ENCODE measurements around the gene SNX30. TPM values are rescaled to one million over a fixed set of nuclear protein-coding genes. Genes with fewer than 3 reads are reported as not detected.

The SNX30 gene
- total RNA-seq, 4 donors from 2014 or later = 5.5 to 9.4 (median 7.4) TPM

DNA sequence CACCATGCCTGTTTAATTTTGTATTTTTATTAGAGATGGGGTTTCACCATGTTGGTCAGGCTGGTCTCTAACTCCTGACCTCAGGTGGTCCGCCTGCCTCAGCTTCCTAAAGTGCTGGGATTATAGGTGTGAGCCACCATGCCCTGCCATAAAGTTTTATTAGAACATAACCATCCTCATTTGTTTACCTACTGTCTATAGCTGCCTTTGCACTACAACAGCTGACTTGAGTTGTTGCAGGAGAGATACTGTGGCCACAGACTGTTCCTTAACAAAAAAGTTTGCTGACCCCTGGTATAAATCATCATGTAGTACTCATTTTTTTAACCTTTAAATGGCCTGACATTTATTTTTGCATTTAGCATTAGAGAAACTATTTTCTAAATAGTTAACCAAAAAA lies 31.7 kb downstream of the SNX30 start:
- no peak for DNase-seq
- Histone ChIP-seq H3K27ac (no peak overlapping the region), H3K9me3 (no peaks in the 10 kb centered on the region), H3K4me3 (replicated peaks in 1 of 3) (no peak overlapping the region), H3K36me3 (no peaks in the 10 kb centered on the region), H3K4me1 (peaks cover 0 to 12% of the 10 kb centered on the region in 2 donors), H3K27me3 (no peaks in the 10 kb centered on the region)
- intact Hi-C loops (cut with DNase I) = no loop called here
- WGBS, 2 donors = 95 to 100% methylated on average over 1 of the region's 1 CpG
- TF ChIP-seq, protein P1, sequence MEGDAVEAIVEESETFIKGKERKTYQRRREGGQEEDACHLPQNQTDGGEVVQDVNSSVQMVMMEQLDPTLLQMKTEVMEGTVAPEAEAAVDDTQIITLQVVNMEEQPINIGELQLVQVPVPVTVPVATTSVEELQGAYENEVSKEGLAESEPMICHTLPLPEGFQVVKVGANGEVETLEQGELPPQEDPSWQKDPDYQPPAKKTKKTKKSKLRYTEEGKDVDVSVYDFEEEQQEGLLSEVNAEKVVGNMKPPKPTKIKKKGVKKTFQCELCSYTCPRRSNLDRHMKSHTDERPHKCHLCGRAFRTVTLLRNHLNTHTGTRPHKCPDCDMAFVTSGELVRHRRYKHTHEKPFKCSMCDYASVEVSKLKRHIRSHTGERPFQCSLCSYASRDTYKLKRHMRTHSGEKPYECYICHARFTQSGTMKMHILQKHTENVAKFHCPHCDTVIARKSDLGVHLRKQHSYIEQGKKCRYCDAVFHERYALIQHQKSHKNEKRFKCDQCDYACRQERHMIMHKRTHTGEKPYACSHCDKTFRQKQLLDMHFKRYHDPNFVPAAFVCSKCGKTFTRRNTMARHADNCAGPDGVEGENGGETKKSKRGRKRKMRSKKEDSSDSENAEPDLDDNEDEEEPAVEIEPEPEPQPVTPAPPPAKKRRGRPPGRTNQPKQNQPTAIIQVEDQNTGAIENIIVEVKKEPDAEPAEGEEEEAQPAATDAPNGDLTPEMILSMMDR (IDR thresholded peaks at IDR 0.05) = no peak
- no peak for TF ChIP-seq POLR2A (IDR thresholded peaks at IDR 0.05)

DNA sequence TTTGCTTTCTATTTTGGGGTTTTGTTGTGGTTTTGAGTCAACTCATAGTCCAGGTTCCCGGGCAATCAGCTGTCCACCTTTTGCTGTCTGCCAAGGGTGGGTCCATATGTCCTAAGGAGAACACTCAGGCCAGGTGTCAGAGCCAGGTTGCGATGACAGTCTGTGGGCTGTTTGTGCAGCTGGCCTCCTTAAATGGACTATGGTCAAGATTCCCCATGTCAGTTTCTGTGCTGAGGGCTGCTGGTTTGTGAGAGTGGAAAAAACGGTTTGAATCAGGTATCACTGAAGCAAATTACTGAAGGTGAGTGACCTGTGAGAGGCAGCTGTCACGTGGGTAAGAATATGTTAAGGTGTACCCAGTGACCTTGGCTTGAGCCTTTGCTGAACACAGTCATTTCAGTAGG lies 33.0 kb downstream of the SNX30 start:
- WGBS, 2 donors = 58 to 71% methylated on average over 4 of the region's 4 CpGs
- Histone ChIP-seq H3K27me3 (no peaks in the 10 kb centered on the region), H3K4me1 (peaks cover 0 to 8% of the 10 kb centered on the region in 2 donors), H3K27ac (no peak overlapping the region), H3K4me3 (replicated peaks in 1 of 3) (no peak overlapping the region), H3K9me3 (no peaks in the 10 kb centered on the region), H3K36me3 (no peaks in the 10 kb centered on the region)
- DNase-seq = no peak
- TF ChIP-seq, protein P1 (IDR thresholded peaks at IDR 0.05) = no peak
- TF ChIP-seq POLR2A (IDR thresholded peaks at IDR 0.05) = no peak
- intact Hi-C loops (cut with DNase I) = no loop called here

DNA sequence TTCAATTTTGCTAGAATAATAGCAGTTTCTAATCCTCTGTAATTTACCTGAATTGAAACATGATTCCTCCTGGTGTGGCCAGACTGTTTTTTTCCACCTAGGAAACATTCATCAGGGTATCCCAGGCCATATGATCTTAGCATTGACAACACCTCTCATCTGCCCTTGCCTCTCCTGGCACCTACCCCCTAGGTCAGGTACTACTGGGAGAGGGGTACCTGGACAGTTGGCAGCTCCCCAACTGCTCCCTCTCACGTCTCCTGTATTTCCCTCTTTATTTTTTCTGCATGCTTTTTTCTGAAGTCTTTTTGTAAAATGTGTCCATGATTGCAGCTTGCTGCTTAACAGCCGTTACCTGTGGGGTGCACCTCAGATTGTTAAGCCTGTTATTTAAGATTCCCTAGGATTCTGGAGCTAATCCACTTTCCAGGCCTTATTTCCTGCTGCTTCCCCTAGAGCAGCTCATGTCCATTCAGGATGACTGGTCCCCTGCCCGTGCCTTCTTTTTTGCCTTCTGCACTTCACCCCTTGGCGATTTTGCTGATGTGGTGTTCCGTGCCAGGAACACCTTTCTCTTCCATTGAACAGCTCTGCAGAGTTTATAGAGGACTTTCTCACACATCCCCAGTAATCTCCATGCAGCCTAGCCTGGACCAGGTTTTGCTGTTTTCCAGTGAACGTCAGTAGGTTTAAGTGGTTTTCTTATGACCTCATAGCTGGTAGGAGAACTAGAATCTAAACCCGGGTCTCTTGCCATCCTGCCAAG lies 33.6 kb downstream of the SNX30 start:
- Histone ChIP-seq H3K36me3 (no peaks in the 10 kb centered on the region), H3K9me3 (no peaks in the 10 kb centered on the region), H3K27ac (no peak overlapping the region), H3K4me1 (peaks cover 0 to 8% of the 10 kb centered on the region in 2 donors), H3K4me3 (replicated peaks in 1 of 3) (no peak overlapping the region), H3K27me3 (no peaks in the 10 kb centered on the region)
- WGBS, 2 donors = 21 to 24% methylated on average over 7 of the region's 7 CpGs
- TF ChIP-seq POLR2A (IDR thresholded peaks at IDR 0.05) = no peak
- TF ChIP-seq, protein P1 (IDR thresholded peaks at IDR 0.05) = no peak
- intact Hi-C loops (cut with DNase I) = no loop called here
- peak; percentile 9 to 32 for DNase-seq

DNA sequence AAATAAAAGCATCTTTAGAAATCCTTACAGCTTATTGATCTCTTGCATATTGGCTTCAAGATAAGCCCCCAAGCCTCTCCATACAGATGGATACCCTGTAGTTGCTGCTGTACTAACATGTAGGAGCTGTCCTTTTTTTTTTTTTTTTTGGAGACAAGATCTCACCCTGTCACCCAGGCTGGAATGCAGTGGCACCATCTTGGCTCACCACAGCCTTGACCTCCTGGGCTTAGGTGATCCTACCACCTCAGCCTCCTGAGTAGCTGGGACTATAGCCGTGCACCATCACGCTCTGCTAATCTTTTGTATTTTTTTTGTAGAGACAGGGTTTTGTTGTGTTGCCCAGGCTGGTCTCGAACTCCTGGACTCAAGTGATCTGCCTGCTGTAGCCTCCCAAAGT lies 35.4 kb downstream of the SNX30 start:
- intact Hi-C loops (cut with DNase I) = no loop called here
- H3K27ac ChIP-seq = no peak overlapping the region
- 91 to 92% methylated on average over 3 of the region's 3 CpGs for WGBS, 2 donors
- no peaks in the 10 kb centered on the region for H3K9me3 ChIP-seq
- peaks cover 0 to 8% of the 10 kb centered on the region in 2 donors for H3K4me1 ChIP-seq
- no peaks in the 10 kb centered on the region for H3K27me3 ChIP-seq
- TF ChIP-seq POLR2A (IDR thresholded peaks at IDR 0.05) = no peak
- TF ChIP-seq, protein P1 (IDR thresholded peaks at IDR 0.05) = no peak
- H3K36me3 ChIP-seq = no peaks in the 10 kb centered on the region
- H3K4me3 ChIP-seq (replicated peaks in 1 of 3) = no peak overlapping the region
- no peak for DNase-seq

DNA sequence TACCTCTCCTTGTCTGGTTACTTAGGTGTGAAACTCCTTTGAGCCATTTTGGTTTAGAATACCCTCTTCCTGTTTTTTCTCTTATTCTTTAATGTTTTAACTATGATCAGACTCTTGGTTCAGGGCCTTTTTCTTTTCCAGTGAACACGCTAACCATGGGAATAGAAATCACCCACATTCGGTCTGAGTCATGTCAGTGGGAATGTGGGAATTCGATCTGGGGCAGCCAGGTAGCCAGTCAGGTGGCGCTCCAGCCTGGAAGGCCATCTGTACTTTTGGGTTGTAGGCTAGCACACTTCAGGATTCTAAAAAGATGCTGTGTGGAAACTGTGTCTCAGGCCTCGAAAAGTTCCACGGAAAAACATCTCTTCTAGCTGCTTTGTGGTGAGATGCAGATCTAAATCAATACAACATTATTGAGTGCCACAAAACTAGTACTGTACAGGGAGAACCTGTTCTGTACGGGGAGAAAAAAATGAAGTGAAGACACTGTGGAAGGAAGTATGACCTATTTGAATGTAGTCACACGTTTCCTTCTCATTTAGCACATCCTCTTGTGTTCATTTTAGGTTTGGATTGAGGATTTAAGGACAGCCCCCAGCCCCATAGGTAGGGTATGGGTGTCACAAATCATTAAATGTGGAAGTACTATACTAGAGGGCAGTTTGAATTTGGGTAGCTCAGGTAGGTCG lies 36.4 kb downstream of the SNX30 start:
- H3K9me3 ChIP-seq = no peaks in the 10 kb centered on the region
- no peaks in the 10 kb centered on the region for H3K36me3 ChIP-seq
- 82% methylated on average over 9 of the region's 9 CpGs for WGBS, 2 donors
- no peaks in the 10 kb centered on the region for H3K27me3 ChIP-seq
- H3K4me1 ChIP-seq = peaks cover 0 to 8% of the 10 kb centered on the region in 2 donors
- DNase-seq = no peak
- intact Hi-C loops (cut with DNase I) = no loop called here
- no peak overlapping the region for H3K4me3 ChIP-seq (replicated peaks in 1 of 3)
- H3K27ac ChIP-seq = no peak overlapping the region
- TF ChIP-seq POLR2A (IDR thresholded peaks at IDR 0.05) = no peak
- TF ChIP-seq, protein P1 (IDR thresholded peaks at IDR 0.05) = no peak
